ENCODE data around the gene RTL1. TPM values are rescaled to one million over a fixed set of nuclear protein-coding genes. Genes with fewer than 3 reads are reported as not detected.

The RTL1 gene
- total and polyA plus RNA-seq, 2 of the 8 experiments (the other 6 are each of a cell fraction or from before 2014, with no cell fraction given) = not detected

DNA sequence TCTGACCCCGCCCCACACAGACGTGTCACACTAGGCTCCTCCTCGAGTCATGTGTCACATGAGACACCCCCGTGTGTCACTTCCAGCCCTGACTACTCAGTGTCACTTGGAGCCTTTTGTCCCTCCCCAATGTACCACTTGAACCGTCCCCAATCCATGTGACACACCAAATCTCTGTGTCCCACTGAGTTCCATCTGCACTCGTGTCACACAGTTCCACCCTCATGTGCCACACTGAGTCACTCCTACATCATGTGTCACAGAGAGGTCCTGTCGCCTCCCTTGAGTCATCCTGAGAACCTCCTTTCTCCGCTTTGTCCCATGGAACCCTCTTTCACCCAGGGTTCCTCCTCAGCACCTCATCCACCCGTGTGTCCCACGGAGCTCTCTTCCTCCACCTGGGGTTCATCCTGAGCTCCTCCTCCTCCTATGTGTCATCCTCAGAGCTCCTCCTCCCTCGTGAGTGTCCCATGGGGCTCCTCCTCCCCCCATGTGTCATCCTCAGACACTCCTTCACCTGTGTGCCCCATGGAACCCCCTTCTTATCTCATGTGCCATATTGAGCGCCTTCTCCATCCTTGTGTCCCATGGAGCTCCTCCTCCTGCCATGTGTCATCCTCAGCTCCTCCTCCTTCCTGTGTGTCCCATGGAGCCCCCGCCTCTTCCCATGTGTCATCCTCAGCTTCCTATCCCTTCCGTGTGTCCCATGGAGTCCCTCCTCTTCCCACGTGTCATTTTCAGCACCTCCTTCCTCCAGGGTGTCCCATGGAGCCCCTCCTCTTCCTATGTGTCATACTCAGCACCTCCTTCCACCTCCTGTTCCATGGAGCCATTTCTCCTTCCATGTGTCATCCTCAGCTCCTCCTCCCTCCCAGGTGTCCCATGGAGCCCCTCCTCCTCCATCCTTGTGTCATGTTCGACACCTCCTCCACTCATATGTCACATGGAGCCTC, 32.0 kb downstream of the RTL1 start (continued):
- TF ChIP-seq SIRT6 (IDR thresholded peaks at IDR 0.05; ENCODE audit: low read length) = no peak
- TF ChIP-seq TEAD4 (IDR thresholded peaks at IDR 0.05; ENCODE audit: low read depth, low read length) = no peak
- no peak for TF ChIP-seq CHD1 (IDR thresholded peaks at IDR 0.05; ENCODE audit: low read depth, low read length)
- no peak for TF ChIP-seq BACH1 (IDR thresholded peaks at IDR 0.05; ENCODE audit: low read length)
- no peak for TF ChIP-seq NANOG (IDR thresholded peaks at IDR 0.05; ENCODE audit: insufficient read depth, low read depth, low read length, poor library complexity, severe bottlenecking)
- TF ChIP-seq, protein P1, sequence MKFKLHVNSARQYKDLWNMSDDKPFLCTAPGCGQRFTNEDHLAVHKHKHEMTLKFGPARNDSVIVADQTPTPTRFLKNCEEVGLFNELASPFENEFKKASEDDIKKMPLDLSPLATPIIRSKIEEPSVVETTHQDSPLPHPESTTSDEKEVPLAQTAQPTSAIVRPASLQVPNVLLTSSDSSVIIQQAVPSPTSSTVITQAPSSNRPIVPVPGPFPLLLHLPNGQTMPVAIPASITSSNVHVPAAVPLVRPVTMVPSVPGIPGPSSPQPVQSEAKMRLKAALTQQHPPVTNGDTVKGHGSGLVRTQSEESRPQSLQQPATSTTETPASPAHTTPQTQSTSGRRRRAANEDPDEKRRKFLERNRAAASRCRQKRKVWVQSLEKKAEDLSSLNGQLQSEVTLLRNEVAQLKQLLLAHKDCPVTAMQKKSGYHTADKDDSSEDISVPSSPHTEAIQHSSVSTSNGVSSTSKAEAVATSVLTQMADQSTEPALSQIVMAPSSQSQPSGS (IDR thresholded peaks at IDR 0.05; ENCODE audit: low read length) = no peak

Measured in H1 (cell line).